Mesothelial cell of epicardium (in vitro differentiated cells): ENCODE data around the gene ADAMTS17. TPM values are rescaled to one million over a fixed set of nuclear protein-coding genes. Genes with fewer than 3 reads are reported as not detected.
A peak's percentile ranks its signal among the peaks of the same experiment; 100 is the strongest.

Experiments
- DNase-seq, 2 experiments: peaks; one replicate each; pipeline ENCODE4 v3.0.0; 2021; ENCODE audit warnings: low spot score in 2 of 2; ENCODE audit not compliant: unreplicated experiment in 2 of 2
- H3K27ac Mint-ChIP-seq: 2 replicates; pipeline ENCODE4 v1.8.0; 2021; ENCODE audit warnings: mixed read lengths
- H3K27me3 Mint-ChIP-seq: 2 replicates; pipeline ENCODE4 v1.8.0; 2021; ENCODE audit warnings: low read depth, mixed read lengths
- H3K36me3 Mint-ChIP-seq: 2 replicates; pipeline ENCODE4 v1.8.0; 2021; ENCODE audit warnings: mixed read lengths
- H3K4me1 Mint-ChIP-seq: 2 replicates; pipeline ENCODE4 v1.8.0; 2021; ENCODE audit warnings: mixed read lengths
- H3K4me3 Mint-ChIP-seq: 2 replicates; pipeline ENCODE4 v1.8.0; 2021; ENCODE audit warnings: mild to moderate bottlenecking, moderate library complexity, mixed read lengths
- H3K9me3 Mint-ChIP-seq: 2 replicates; pipeline ENCODE4 v1.8.0; 2021; ENCODE audit warnings: mixed read lengths
- total RNA-seq: library from RNA; stranded (reverse); gene quantifications from 3 replicates; pipeline ENCODE4 v1.2.1, GENCODE V29; 2021
- TF ChIP-seq, protein P1 (sequence below): fragments of 200-600 bp; sonication (generic); IDR thresholded peaks from one replicate; pipeline ENCODE4 v1.5.0; 2021; ENCODE audit warnings: antibody characterized with exemption; ENCODE audit not compliant: unreplicated experiment

ADAMTS17 gene
- total RNA-seq, 1 donor from 2014 or later: 39.4 TPM

- peak overlapping the region; percentile 97 for H3K27ac Mint-ChIP-seq
These were observed 357.1 kb downstream of the ADAMTS17 start for GRCh38 chr15:99984491-99985243.

GRCh38 chr15:99983886-99984286, 357.9 kb downstream of the ADAMTS17 start:
- no peak overlapping the region for H3K4me3 Mint-ChIP-seq
- TF ChIP-seq, protein P1, sequence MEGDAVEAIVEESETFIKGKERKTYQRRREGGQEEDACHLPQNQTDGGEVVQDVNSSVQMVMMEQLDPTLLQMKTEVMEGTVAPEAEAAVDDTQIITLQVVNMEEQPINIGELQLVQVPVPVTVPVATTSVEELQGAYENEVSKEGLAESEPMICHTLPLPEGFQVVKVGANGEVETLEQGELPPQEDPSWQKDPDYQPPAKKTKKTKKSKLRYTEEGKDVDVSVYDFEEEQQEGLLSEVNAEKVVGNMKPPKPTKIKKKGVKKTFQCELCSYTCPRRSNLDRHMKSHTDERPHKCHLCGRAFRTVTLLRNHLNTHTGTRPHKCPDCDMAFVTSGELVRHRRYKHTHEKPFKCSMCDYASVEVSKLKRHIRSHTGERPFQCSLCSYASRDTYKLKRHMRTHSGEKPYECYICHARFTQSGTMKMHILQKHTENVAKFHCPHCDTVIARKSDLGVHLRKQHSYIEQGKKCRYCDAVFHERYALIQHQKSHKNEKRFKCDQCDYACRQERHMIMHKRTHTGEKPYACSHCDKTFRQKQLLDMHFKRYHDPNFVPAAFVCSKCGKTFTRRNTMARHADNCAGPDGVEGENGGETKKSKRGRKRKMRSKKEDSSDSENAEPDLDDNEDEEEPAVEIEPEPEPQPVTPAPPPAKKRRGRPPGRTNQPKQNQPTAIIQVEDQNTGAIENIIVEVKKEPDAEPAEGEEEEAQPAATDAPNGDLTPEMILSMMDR: no peak

More at GRCh38 chr15:99984491-99985243, 357.1 kb downstream of the ADAMTS17 start:
- Mint-ChIP-seq H3K9me3 (peaks cover 6% of the 10 kb centered on the region), H3K27me3 (no peaks in the 10 kb centered on the region), H3K36me3 (peaks cover 18% of the 10 kb centered on the region), H3K4me3 (no peak overlapping the region), H3K4me1 (peaks cover 68% of the 10 kb centered on the region)
- TF ChIP-seq, protein P1: no peak
- DNase-seq: no peak

DNA sequence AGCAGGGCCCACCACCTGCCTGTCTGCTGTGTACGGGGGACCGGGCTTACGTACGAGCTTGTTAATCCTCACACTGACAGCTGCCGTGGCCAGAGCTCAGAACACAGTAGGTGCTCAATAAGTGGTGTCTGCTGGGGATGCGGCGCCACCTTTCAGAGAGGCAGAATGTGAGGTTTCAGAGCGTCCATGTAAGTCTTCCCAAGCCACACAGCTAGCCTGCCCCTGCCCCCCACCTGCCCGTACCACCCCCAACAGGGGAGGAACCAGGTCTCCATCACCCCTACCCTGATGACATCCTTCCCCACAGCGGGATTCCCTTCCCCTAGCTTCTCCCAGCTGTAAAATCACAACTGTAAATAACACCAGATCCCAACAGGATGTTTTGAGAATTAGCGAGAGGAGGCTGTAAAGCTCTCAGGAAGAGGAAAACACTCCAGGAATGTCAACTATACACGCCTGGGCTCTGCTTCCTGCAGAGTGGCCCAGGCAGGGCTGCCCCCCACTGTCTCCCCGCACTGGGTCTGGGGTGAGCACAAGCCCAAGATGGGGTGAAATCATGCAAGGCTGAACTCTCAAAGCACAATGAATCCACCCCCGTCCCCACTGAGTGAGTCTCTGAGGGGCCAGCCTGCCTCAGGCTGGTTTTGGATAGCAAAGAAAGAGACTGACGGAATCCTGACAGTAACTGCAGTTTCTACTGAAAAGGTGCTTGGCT, 358.4 kb downstream of the ADAMTS17 start:
- TF ChIP-seq, protein P1: no peak
- Mint-ChIP-seq H3K27ac (peak overlapping the region; percentile 97), H3K9me3 (peaks cover 3% of the 10 kb centered on the region), H3K4me1 (peaks cover 73% of the 10 kb centered on the region), H3K4me3 (no peak overlapping the region), H3K36me3 (peaks cover 9% of the 10 kb centered on the region), H3K27me3 (no peaks in the 10 kb centered on the region)
- no peak for DNase-seq

More at GRCh38 chr15:99983886-99984286, 357.9 kb downstream of the ADAMTS17 start:
- Mint-ChIP-seq H3K9me3 (peaks cover 6% of the 10 kb centered on the region), H3K27me3 (no peaks in the 10 kb centered on the region), H3K4me1 (peaks cover 68% of the 10 kb centered on the region), H3K27ac (peak overlapping the region; percentile 97), H3K36me3 (peaks cover 13% of the 10 kb centered on the region)
- no peak for DNase-seq

GRCh38 chr15:99982662-99983061, 359.1 kb downstream of the ADAMTS17 start:
- peaks cover 78% of the 10 kb centered on the region for H3K4me1 Mint-ChIP-seq
- H3K27me3 Mint-ChIP-seq: no peaks in the 10 kb centered on the region
- peaks cover 5% of the 10 kb centered on the region for H3K36me3 Mint-ChIP-seq
- H3K9me3 Mint-ChIP-seq: no peaks in the 10 kb centered on the region
- TF ChIP-seq, protein P1: no peak
- peak overlapping the region; percentile 97 for H3K27ac Mint-ChIP-seq
- no peak overlapping the region for H3K4me3 Mint-ChIP-seq
- no peak for DNase-seq

DNA sequence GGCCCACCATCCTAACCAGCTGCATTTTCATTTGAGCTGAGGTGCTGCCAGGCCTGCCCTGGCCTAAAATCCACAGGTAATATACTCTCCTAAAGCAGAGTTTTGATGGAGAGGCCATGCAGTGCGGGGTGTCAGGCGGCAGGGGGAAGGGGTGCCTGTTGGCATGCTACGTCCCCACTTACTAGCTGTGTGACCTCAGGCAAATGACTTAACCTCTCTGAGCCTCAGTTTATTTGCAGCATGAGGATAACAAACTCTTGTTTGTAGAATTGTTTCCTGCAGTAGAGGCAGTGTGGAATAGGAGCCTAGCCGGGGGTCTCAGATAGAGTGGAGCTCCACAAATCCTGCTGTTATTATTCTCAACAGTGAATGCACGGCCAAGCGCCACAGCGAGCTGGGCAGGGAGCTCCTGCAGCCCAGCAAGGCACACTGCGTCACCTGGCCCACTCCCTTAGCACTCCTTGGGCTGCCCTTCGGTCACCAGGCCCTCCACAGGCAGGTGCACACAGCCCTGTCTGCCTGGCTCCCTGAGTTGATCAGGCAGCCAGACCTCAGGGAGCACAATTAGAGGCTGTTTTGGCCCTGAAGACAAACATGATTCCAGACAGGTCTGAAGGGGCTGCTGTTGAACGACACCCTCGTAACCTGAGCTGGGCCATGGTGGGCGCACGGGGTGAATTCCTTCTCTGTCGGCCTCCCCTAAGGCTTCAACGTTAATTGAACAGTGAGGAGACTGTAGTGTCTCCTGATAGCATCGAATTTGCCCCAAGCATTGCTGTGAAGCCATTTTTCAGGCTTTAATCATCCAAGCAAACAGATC, 359.7 kb downstream of the ADAMTS17 start:
- Mint-ChIP-seq H3K27ac (peak overlapping the region; percentile 76), H3K9me3 (no peaks in the 10 kb centered on the region), H3K4me1 (peaks cover 76% of the 10 kb centered on the region), H3K4me3 (no peak overlapping the region), H3K27me3 (no peaks in the 10 kb centered on the region), H3K36me3 (no peaks in the 10 kb centered on the region)
- TF ChIP-seq, protein P1: no peak
- no peak for DNase-seq
